Mesenchymal stem cell (in vitro differentiated cells and primary cell): ENCODE measurements around the gene STX17.

ENCODE experiments used
- DNase-seq: peaks from one replicate; pipeline ENCODE4 v3.0.0-alpha.2; 2013
- H2AFZ ChIP-seq: one replicate; pipeline ENCODE4 v1.6.1; 2013; ENCODE audit warnings: low read depth, mild to moderate bottlenecking, control low read depth, inconsistent platforms, low read length, moderate library complexity
- H2AK5ac ChIP-seq: 2 replicates; pipeline ENCODE4 v1.6.1; 2013; ENCODE audit warnings: low read length, moderate library complexity, mild to moderate bottlenecking, inconsistent platforms; ENCODE audit not compliant: severe bottlenecking
- H2BK120ac ChIP-seq: one replicate; pipeline ENCODE4 v1.6.1; 2013; ENCODE audit warnings: low read depth, mild to moderate bottlenecking, inconsistent platforms, low read length, moderate library complexity
- H2BK12ac ChIP-seq, 2 experiments: one replicate each; pipeline ENCODE4 v1.6.1; 2013; ENCODE audit warnings: inconsistent platforms in 2 of 2, low read length in 2 of 2, mild to moderate bottlenecking in 2 of 2, moderate library complexity in 2 of 2, control low read depth in 1 of 2
- H2BK15ac ChIP-seq: one replicate; pipeline ENCODE4 v1.6.1; 2013; ENCODE audit warnings: mild to moderate bottlenecking, low read depth, inconsistent platforms; ENCODE audit not compliant: poor library complexity, severe bottlenecking
- H2BK5ac ChIP-seq: 2 replicates; pipeline ENCODE4 v1.6.1; 2013; ENCODE audit warnings: low read depth, mild to moderate bottlenecking, low read length, control low read depth, inconsistent platforms; ENCODE audit not compliant: poor library complexity, severe bottlenecking
- H3K14ac ChIP-seq, 2 experiments: one replicate each; pipeline ENCODE4 v1.6.1; 2013; ENCODE audit warnings: inconsistent platforms in 2 of 2, low read length in 2 of 2, control low read depth in 1 of 2, mild to moderate bottlenecking in 1 of 2, moderate library complexity in 1 of 2
- H3K18ac ChIP-seq, 2 experiments: one replicate each; pipeline ENCODE4 v1.6.1; 2013; ENCODE audit warnings: inconsistent platforms in 2 of 2, low read length in 2 of 2, control low read depth in 1 of 2, low read depth in 1 of 2, mild to moderate bottlenecking in 1 of 2
- H3K23ac ChIP-seq, 2 experiments: one replicate each; pipeline ENCODE4 v1.6.1; 2013; ENCODE audit warnings: inconsistent platforms in 2 of 2, low read length in 2 of 2, mild to moderate bottlenecking in 2 of 2, moderate library complexity in 2 of 2, control low read depth in 1 of 2
- H3K27ac ChIP-seq: 2 replicates; pipeline ENCODE4 v1.5.1; 2013; ENCODE audit warnings: mild to moderate bottlenecking, moderate library complexity, low read length, control low read depth, inconsistent platforms; ENCODE audit not compliant: poor library complexity, severe bottlenecking
- H3K27me3 ChIP-seq, 2 experiments: 2 replicates each; pipeline versions ENCODE4 v1.6.1 to v1.7.0; 2013; ENCODE audit warnings: low read length in 2 of 2, mild to moderate bottlenecking in 2 of 2, moderate library complexity in 2 of 2, control low read depth in 1 of 2, inconsistent platforms in 1 of 2; ENCODE audit not compliant: control insufficient read depth in 1 of 2, insufficient read depth in 1 of 2
- H3K36me3 ChIP-seq, 2 experiments: 2 replicates each; pipeline versions ENCODE4 v1.6.1 to v1.7.0; 2013; ENCODE audit warnings: low read length in 2 of 2, control low read depth in 1 of 2, inconsistent platforms in 1 of 2, low read depth in 1 of 2, mild to moderate bottlenecking in 1 of 2; ENCODE audit not compliant: insufficient read depth in 2 of 2, control insufficient read depth in 1 of 2
- H3K4ac ChIP-seq, 2 experiments: one replicate each; pipeline ENCODE4 v1.6.1; 2013; ENCODE audit warnings: inconsistent platforms in 2 of 2, low read length in 2 of 2, mild to moderate bottlenecking in 2 of 2, moderate library complexity in 2 of 2, control low read depth in 1 of 2, low read depth in 1 of 2
- H3K4me1 ChIP-seq: 2 replicates; pipeline ENCODE4 v1.6.1; 2013; ENCODE audit warnings: low read depth, low read length, control low read depth; ENCODE audit not compliant: control insufficient read depth, insufficient read depth
- H3K4me2 ChIP-seq: 2 replicates; pipeline ENCODE4 v1.6.1; 2013; ENCODE audit warnings: low read length, mild to moderate bottlenecking, inconsistent platforms; ENCODE audit not compliant: poor library complexity, severe bottlenecking
- H3K4me3 ChIP-seq, 2 experiments: 2 replicates each; pipeline versions ENCODE4 v1.5.1 to v1.7.0; 2013; ENCODE audit warnings: low read length in 2 of 2, mild to moderate bottlenecking in 2 of 2, control low read depth in 1 of 2, low read depth in 1 of 2; ENCODE audit not compliant: insufficient read depth in 1 of 2
- H3K79me1 ChIP-seq: replicated peaks from 2 replicates; pipeline ENCODE4 v1.6.1; 2013; ENCODE audit warnings: mild to moderate bottlenecking, control low read depth, low read length, inconsistent platforms; ENCODE audit not compliant: poor library complexity, severe bottlenecking
- H3K9ac ChIP-seq: 2 replicates; pipeline ENCODE4 v1.7.0; 2013; ENCODE audit warnings: mild to moderate bottlenecking, low read length, moderate library complexity
- H3K9me3 ChIP-seq: 2 replicates; pipeline ENCODE4 v1.7.0; 2013; ENCODE audit warnings: mild to moderate bottlenecking, low read length; ENCODE audit not compliant: control insufficient read depth
- H4K8ac ChIP-seq: one replicate; pipeline ENCODE4 v1.6.1; 2013; ENCODE audit warnings: inconsistent platforms, mild to moderate bottlenecking, low read length, moderate library complexity
- H4K91ac ChIP-seq: one replicate; pipeline ENCODE4 v1.6.1; 2013; ENCODE audit warnings: mild to moderate bottlenecking, low read length, inconsistent platforms
- WGBS: methylation state at CpG from one replicate; pipeline ENCODE4 v1.1.7; 2013; ENCODE audit warnings: mixed read lengths; 5-methylcytosine and 5-hydroxymethylcytosine counted together

The STX17 gene

GRCh38 chr9:99885747-99886146 lies 20.7 kb upstream of the STX17 start:
- no peak overlapping the region for H4K8ac ChIP-seq
- no peak overlapping the region for H3K23ac ChIP-seq
- no peaks in the 10 kb centered on the region for H3K27me3 ChIP-seq
- no peak overlapping the region for H4K91ac ChIP-seq
- H3K79me1 ChIP-seq = no peaks in the 10 kb centered on the region
- no peak overlapping the region for H3K9ac ChIP-seq
- H2BK15ac ChIP-seq = no peak overlapping the region
- no peak overlapping the region for H3K18ac ChIP-seq
- no CpG with 5 or more reads among the region's 1 CpG for WGBS
- H3K9me3 ChIP-seq = no peaks in the 10 kb centered on the region
- H2BK12ac ChIP-seq = no peak overlapping the region
- H2AK5ac ChIP-seq = no peak overlapping the region
- H3K27ac ChIP-seq = no peak overlapping the region
- H2BK120ac ChIP-seq = no peak overlapping the region
- H2AFZ ChIP-seq = no peak overlapping the region
- no peak overlapping the region for H3K4me2 ChIP-seq
- DNase-seq = no peak
- H3K4me1 ChIP-seq = no peaks in the 10 kb centered on the region
- H2BK5ac ChIP-seq = no peak overlapping the region
- no peak overlapping the region for H3K4me3 ChIP-seq
- H3K14ac ChIP-seq = no peak overlapping the region
- H3K4ac ChIP-seq = no peak overlapping the region
- no peaks in the 10 kb centered on the region for H3K36me3 ChIP-seq

DNA sequence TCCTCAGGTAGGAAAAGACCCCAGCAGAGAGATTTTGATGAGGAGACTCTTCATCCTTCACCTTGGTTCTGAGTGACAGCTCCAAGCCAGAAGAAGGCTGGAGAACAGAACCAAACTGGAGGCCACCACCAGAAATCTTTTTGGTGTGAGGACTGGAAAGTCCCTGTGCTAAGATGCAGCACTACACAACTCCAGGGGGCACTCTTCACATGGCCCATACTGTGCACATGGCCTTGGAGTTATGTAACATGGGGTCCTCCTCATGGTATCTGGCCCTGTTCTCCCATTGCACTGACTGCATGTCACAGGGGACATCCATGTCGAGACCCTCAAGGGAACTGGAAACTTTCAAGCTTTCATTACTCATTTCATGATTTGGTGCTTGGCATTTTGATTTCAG lies 17.3 kb upstream of the STX17 start:
- DNase-seq = no peak
- no peaks in the 10 kb centered on the region for H3K9me3 ChIP-seq

GRCh38 chr9:99894826-99895225 lies 11.6 kb upstream of the STX17 start:
- no peak overlapping the region for H3K9ac ChIP-seq
- H3K14ac ChIP-seq = no peak overlapping the region
- no peak overlapping the region for H4K91ac ChIP-seq
- H2BK12ac ChIP-seq = no peak overlapping the region
- no peaks in the 10 kb centered on the region for H3K36me3 ChIP-seq
- WGBS = 40% methylated on average over 1 of the region's 2 CpGs
- H2BK15ac ChIP-seq = no peak overlapping the region
- no peaks in the 10 kb centered on the region for H3K4me1 ChIP-seq
- no peak for DNase-seq
- no peak overlapping the region for H3K4me2 ChIP-seq
- no peak overlapping the region for H3K23ac ChIP-seq
- peaks cover 17 to 25% of the 10 kb centered on the region in 2 experiments for H3K27me3 ChIP-seq
- no peaks in the 10 kb centered on the region for H3K9me3 ChIP-seq
- no peak overlapping the region for H3K27ac ChIP-seq
- H3K18ac ChIP-seq = no peak overlapping the region
- H3K4me3 ChIP-seq = peak overlapping the region in 1 of 2 experiments; percentile 17
- H2AK5ac ChIP-seq = no peak overlapping the region
- H2BK120ac ChIP-seq = no peak overlapping the region
- no peak overlapping the region for H2BK5ac ChIP-seq
- H2AFZ ChIP-seq = no peak overlapping the region
- no peak overlapping the region for H4K8ac ChIP-seq
- H3K4ac ChIP-seq = no peak overlapping the region
- no peaks in the 10 kb centered on the region for H3K79me1 ChIP-seq

More for the DNA sequence above, 17.3 kb upstream of the STX17 start:
- Histone ChIP-seq H3K9ac (no peak overlapping the region), H2BK12ac (no peak overlapping the region), H3K14ac (no peak overlapping the region), H4K8ac (no peak overlapping the region), H3K4ac (no peak overlapping the region), H3K23ac (no peak overlapping the region), H3K27ac (no peak overlapping the region), H2BK120ac (no peak overlapping the region), H3K4me2 (no peak overlapping the region), H2AK5ac (no peak overlapping the region), H3K27me3 (peaks cover 0 to 4% of the 10 kb centered on the region in 2 experiments), H3K18ac (no peak overlapping the region), H2BK15ac (no peak overlapping the region), H3K36me3 (no peaks in the 10 kb centered on the region), H3K4me3 (no peak overlapping the region), H2AFZ (no peak overlapping the region), H3K79me1 (no peaks in the 10 kb centered on the region), H2BK5ac (no peak overlapping the region), H4K91ac (no peak overlapping the region), H3K4me1 (no peaks in the 10 kb centered on the region)
- WGBS = 100% methylated on average over 1 of the region's 1 CpG

DNA sequence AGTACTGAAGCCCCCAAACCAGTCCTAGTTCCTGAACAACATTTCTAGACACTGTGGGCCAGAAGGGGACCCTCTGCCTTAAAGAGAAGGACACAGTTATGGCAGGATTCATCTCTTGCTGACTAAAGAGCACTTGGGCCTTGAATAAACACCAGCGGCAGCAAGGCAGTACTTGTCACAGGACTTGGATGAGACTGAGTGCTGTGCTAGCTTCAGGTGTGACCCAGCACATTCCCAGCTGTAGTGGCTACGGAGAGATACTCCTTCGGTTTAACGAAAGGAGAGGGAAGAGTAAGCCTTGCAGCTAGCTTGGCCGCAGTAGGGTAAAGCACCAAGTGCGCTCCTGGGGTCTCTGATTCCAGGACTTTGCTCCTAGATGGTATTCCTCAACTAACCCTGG lies 10.9 kb upstream of the STX17 start:
- no peak overlapping the region for H3K27ac ChIP-seq
- H3K18ac ChIP-seq = no peak overlapping the region
- H3K4me3 ChIP-seq = no peak overlapping the region
- H2AFZ ChIP-seq = no peak overlapping the region
- H3K9me3 ChIP-seq = no peaks in the 10 kb centered on the region
- H4K8ac ChIP-seq = no peak overlapping the region
- H3K14ac ChIP-seq = no peak overlapping the region
- no peaks in the 10 kb centered on the region for H3K4me1 ChIP-seq
- WGBS = 96% methylated on average over 6 of the region's 6 CpGs
- no peak overlapping the region for H2BK15ac ChIP-seq
- H3K4me2 ChIP-seq = no peak overlapping the region
- no peaks in the 10 kb centered on the region for H3K79me1 ChIP-seq
- no peak overlapping the region for H2AK5ac ChIP-seq
- H2BK5ac ChIP-seq = no peak overlapping the region
- H2BK12ac ChIP-seq = no peak overlapping the region
- no peak overlapping the region for H2BK120ac ChIP-seq
- H3K27me3 ChIP-seq = peaks cover 17 to 25% of the 10 kb centered on the region in 2 experiments
- H3K23ac ChIP-seq = no peak overlapping the region
- no peak for DNase-seq
- H3K9ac ChIP-seq = no peak overlapping the region
- H3K36me3 ChIP-seq = no peaks in the 10 kb centered on the region
- H3K4ac ChIP-seq = no peak overlapping the region
- no peak overlapping the region for H4K91ac ChIP-seq
